RWPE2 (cell line): ENCODE data around the gene SP9.
A peak's percentile ranks its signal among the peaks of the same experiment; 100 is the strongest.

Experiments
- ATAC-seq: fragments of 200-7000 bp; cut with Tn5 transposase; 3 replicates; pipeline ENCODE4 v1.9.1; 2021; ENCODE audit warnings: low read depth
- DNase-seq: peaks from one replicate; pipeline ENCODE4 v3.0.0-alpha.2; 2020; ENCODE audit warnings: low spot score
- H3K27ac ChIP-seq: fragments of 450-650 bp; 2 replicates; pipeline ENCODE4 v1.5.1; 2017; ENCODE audit warnings: mild to moderate bottlenecking; ENCODE audit not compliant: poor library complexity, severe bottlenecking
- H3K27me3 ChIP-seq: fragments of 250-450 bp; sonication (Bioruptor Pico); 2 replicates; pipeline ENCODE4 v1.5.1; 2021; ENCODE audit warnings: mild to moderate bottlenecking, moderate library complexity; ENCODE audit not compliant: insufficient read depth, poor library complexity, severe bottlenecking
- H3K36me3 ChIP-seq: fragments of 250-450 bp; sonication (Bioruptor Pico); 2 replicates; pipeline ENCODE4 v1.5.1; 2020; ENCODE audit warnings: low read depth, mild to moderate bottlenecking, moderate library complexity
- H3K4me1 ChIP-seq: fragments of 250-450 bp; sonication (Bioruptor Pico); 2 replicates; pipeline ENCODE4 v1.5.1; 2021; ENCODE audit warnings: mild to moderate bottlenecking, moderate library complexity; ENCODE audit not compliant: insufficient read depth, poor library complexity, severe bottlenecking
- H3K4me3 ChIP-seq: fragments of 250-450 bp; sonication (Bioruptor Pico); 2 replicates; pipeline ENCODE4 v1.5.1; 2021; ENCODE audit warnings: mild to moderate bottlenecking, moderate library complexity; ENCODE audit not compliant: severe bottlenecking
- H3K9me3 ChIP-seq: fragments of 250-450 bp; sonication (Bioruptor Pico); 2 replicates; pipeline ENCODE4 v1.5.1; 2021; ENCODE audit warnings: mild to moderate bottlenecking, moderate library complexity; ENCODE audit not compliant: severe bottlenecking
- TF ChIP-seq, protein P1 (sequence below): fragments of 450-650 bp; IDR thresholded peaks from one replicate; pipeline ENCODE4 v1.5.1; 2017; ENCODE audit warnings: mild to moderate bottlenecking, moderate library complexity; ENCODE audit not compliant: poor library complexity, severe bottlenecking

Gene SP9

DNA sequence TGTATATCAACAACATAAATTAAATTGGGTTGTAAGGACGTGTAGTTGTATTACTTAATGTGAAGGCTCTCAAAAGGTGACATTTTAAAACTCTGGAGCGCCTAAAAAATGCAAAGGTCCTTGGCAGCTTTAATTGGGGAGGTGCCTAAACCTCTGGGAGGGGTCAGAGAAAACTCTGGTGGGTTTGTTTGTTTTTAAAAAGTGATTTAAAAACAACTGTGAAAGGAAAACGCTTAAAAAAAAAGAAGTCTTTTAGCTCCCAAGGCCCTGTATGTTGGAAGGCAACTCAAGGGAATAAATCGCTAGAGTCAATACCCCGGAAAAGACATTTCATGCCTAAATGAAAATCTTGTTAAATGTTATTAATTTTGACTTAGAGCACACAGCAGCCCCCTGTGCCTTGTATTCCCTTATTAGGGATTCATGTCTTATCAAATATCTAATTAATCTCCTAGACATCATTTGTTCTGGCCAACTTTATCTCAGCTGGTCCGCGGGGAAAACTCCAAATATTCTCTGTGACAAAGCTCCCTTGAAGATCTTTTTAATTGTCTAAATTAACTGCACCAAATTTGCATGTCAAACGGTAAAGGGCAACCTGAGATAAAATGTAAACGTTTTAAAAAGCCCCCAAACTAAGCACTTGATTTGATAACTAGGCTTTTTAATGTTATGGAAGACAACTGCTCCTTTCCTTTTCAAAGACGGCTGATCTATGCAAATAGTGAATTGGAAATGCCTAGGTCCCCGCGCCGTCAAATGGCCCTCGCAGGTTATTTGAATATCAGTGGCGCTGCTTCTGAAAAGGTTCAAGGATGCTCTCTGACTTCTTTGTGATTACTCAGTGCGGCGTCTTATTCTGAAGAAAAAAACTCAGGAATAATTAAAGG, 4.2 kb downstream of the SP9 start:
- H3K9me3 ChIP-seq = no peaks in the 10 kb centered on the region
- TF ChIP-seq, protein P1, sequence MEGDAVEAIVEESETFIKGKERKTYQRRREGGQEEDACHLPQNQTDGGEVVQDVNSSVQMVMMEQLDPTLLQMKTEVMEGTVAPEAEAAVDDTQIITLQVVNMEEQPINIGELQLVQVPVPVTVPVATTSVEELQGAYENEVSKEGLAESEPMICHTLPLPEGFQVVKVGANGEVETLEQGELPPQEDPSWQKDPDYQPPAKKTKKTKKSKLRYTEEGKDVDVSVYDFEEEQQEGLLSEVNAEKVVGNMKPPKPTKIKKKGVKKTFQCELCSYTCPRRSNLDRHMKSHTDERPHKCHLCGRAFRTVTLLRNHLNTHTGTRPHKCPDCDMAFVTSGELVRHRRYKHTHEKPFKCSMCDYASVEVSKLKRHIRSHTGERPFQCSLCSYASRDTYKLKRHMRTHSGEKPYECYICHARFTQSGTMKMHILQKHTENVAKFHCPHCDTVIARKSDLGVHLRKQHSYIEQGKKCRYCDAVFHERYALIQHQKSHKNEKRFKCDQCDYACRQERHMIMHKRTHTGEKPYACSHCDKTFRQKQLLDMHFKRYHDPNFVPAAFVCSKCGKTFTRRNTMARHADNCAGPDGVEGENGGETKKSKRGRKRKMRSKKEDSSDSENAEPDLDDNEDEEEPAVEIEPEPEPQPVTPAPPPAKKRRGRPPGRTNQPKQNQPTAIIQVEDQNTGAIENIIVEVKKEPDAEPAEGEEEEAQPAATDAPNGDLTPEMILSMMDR = no peak
- H3K27me3 ChIP-seq = peaks cover 99% of the 10 kb centered on the region
- H3K4me1 ChIP-seq = peaks cover 13% of the 10 kb centered on the region
- H3K27ac ChIP-seq = no peak overlapping the region
- ATAC-seq (no peak), DNase-seq (no peak)
- no peaks in the 10 kb centered on the region for H3K36me3 ChIP-seq
- no peak overlapping the region for H3K4me3 ChIP-seq

DNA sequence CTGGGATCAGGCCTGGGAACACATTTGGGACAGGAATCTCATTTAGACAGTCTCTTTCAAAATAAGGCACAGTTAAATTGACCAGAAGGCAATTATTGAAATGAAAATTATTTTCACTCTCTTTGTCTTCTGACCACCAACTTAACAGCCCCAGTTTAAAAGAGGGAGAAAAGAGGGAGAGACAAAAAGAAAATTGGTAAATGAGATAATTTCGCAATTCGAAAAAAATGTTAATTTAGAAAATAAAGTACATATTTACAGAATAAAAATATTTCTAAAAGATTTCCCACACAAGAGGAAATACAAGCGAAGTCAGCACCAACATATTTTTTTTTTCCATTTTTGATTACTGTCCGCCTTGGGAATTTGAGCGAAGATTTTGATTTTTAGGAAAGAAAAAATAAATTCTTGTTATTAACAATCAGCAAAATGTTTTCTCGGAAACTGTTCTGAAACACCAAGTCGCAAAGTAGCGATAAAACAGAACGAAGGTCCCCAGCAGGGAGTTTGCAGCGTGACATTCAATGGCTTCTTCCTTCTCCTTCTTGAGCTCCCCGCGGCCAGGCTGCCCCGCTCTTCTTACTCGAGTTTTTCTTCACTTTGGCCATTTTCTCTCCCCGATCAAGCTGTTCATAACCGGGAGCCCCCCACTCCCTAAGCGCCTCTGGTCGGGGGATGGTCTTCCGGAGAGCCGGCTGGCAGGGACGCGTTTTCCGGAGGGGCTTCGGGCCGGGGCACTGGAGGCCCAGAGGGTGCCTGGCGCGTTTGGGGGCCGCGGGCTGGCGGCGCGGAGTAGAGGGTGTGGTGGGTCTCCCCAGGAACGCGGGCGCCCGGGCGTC, 5.0 kb downstream of the SP9 start:
- Histone ChIP-seq H3K4me3 (no peak overlapping the region), H3K9me3 (no peaks in the 10 kb centered on the region), H3K27me3 (peaks cover 95% of the 10 kb centered on the region), H3K36me3 (no peaks in the 10 kb centered on the region), H3K27ac (no peak overlapping the region), H3K4me1 (peaks cover 13% of the 10 kb centered on the region)
- DNase-seq = no peak
- TF ChIP-seq, protein P1 = no peak
- no peak for ATAC-seq

DNA sequence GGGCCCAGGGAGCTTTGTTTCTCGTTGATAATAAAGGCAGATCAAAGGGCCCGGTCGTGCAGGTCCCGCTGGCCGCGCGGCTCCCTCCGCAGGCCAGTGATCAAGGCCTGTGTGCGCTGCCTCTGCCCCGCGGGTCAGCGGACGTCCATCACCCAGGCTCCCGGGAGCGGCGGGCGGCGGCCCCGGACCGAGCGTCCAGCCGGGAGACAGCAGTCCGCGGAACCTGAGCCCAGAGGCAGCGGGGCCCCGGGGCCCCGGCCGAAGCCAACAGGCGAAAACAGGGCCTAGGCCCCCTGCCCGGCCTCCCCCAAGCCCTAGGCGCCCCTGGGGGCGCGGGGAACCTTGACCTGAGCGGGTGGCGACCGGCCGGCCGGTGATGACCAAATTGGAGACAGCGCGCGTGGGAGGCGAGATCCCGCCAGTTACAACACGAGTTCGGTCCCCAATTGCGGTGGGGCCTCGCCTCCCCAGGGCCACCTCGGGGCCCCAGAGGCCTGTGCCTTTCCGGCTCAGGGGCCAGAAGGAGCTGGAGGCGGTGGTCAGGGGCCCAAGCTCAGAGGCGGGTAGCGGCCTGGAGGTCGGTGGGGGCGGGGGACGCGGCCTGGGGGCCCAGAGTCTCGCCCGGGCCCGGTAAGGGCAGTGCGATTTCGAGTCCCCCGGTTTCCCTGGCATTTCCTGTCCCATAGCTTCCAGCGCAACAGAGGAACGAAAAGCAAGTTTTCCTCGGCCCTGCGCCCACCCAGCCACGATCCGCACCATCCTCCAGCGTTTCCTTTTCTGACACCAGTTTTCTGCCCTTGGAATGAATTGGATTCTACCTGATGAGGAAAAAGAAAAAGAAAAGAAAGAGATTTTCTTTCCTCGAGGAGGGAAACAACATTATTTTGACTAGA, 5.9 kb downstream of the SP9 start:
- TF ChIP-seq, protein P1 = no peak
- peaks cover 7% of the 10 kb centered on the region for H3K4me1 ChIP-seq
- DNase-seq = no peak
- peaks cover 87% of the 10 kb centered on the region for H3K27me3 ChIP-seq
- no peak overlapping the region for H3K4me3 ChIP-seq
- no peak overlapping the region for H3K27ac ChIP-seq
- no peaks in the 10 kb centered on the region for H3K36me3 ChIP-seq
- no peaks in the 10 kb centered on the region for H3K9me3 ChIP-seq
- ATAC-seq = no peak

DNA sequence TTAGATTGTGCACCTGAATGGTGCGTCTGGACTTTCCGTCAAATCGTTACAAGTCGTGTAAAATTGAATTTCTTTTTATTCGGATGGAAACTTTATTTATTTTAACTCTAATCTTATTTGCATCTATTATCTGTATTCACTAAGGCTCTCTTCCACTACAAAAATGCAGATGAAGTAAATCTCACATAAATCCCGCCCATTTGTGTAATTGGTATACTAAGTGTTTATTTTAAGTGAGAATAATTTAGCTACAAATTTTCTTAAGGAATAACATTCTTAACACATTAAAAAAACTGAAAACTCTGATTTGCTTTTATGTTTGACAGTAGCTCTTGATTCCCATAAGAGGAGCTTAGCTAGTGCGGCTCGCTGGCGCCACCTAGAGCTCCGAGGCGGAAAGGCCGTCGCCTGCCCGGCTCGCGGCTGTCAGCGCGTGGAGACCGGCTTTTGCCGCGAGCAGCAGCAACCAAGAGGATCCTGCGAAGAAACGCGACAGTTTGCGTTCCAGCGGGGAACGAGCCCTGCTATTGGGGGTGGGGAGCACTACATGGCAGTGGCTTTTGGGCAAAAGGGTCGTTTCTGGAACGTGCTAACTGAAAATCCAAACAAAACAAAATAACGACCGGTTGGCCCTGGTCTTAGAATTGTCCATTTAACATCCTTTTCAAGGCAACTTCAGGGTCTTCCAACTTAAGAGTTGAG, 6.7 kb downstream of the SP9 start:
- Histone ChIP-seq H3K9me3 (no peaks in the 10 kb centered on the region), H3K27ac (no peak overlapping the region), H3K4me3 (no peak overlapping the region), H3K4me1 (peaks cover 7% of the 10 kb centered on the region), H3K36me3 (no peaks in the 10 kb centered on the region), H3K27me3 (peaks cover 79% of the 10 kb centered on the region)
- DNase-seq = no peak
- peak; percentile 67 for ATAC-seq
- TF ChIP-seq, protein P1 = peak; percentile 98
